Measurements from ENCODE around the gene RTKN.

DNA sequence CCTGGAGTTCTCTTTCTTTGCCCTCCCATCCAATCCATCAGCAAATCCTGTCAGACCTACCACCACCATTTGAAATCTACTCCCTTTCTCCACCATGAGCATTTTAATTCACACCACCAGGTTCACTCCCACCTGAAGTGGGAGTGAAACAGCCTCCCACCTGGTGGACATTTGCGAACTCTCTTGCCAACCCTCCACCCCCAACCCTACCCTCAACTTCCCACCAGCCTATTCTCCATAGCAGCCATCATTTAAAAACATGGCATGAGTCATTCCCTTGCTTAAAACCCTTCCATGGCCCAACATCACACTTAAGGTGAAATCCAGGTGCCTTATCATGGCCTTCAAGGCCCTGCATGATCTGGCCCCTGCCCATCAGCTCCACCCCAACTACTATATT lies 3.5 kb downstream of the RTKN start:
- TF ChIP-seq, protein P1, sequence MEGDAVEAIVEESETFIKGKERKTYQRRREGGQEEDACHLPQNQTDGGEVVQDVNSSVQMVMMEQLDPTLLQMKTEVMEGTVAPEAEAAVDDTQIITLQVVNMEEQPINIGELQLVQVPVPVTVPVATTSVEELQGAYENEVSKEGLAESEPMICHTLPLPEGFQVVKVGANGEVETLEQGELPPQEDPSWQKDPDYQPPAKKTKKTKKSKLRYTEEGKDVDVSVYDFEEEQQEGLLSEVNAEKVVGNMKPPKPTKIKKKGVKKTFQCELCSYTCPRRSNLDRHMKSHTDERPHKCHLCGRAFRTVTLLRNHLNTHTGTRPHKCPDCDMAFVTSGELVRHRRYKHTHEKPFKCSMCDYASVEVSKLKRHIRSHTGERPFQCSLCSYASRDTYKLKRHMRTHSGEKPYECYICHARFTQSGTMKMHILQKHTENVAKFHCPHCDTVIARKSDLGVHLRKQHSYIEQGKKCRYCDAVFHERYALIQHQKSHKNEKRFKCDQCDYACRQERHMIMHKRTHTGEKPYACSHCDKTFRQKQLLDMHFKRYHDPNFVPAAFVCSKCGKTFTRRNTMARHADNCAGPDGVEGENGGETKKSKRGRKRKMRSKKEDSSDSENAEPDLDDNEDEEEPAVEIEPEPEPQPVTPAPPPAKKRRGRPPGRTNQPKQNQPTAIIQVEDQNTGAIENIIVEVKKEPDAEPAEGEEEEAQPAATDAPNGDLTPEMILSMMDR (IDR thresholded peaks at IDR 0.05), result no peak
- no peak for TF ChIP-seq POLR2AphosphoS5 (IDR thresholded peaks at IDR 0.05)
